Lung (tissue), 12 donors: Measurements from ENCODE around the gene ACTG1. TPM values are rescaled to one million over a fixed set of nuclear protein-coding genes. Genes with fewer than 3 reads are reported as not detected.
A peak's percentile ranks its signal among the peaks of the same experiment; 100 is the strongest.

Experiments used
- ATAC-seq: fragments of 200-7000 bp; cut with Tn5 transposase; one replicate; pipeline ENCODE4 v1.9.1; 2020; ENCODE audit warnings: moderate number of reproducible peaks; ENCODE audit not compliant: insufficient read depth, low FRiP score
- DNase-seq, 3 donors: peaks; one replicate each; pipeline ENCODE4 v3.0.0-alpha.2; 2013 to 2017
- H3K27ac ChIP-seq, 2 donors: one replicate each; pipeline ENCODE4 v1.5.1; 2013; ENCODE audit warnings: mild to moderate bottlenecking in 2 of 2, moderate library complexity in 2 of 2, control low read depth in 1 of 2, inconsistent platforms in 1 of 2, low read depth in 1 of 2, low read length in 1 of 2
- H3K27me3 ChIP-seq, 3 donors: one replicate each; pipeline ENCODE4 v1.5.1; 2013; ENCODE audit warnings: low read length in 2 of 3; ENCODE audit not compliant: control insufficient read depth in 3 of 3, insufficient read depth in 3 of 3
- H3K36me3 ChIP-seq, 4 donors: one replicate each; pipeline ENCODE4 v1.5.1; 2013; ENCODE audit warnings: low read length in 4 of 4, mild to moderate bottlenecking in 1 of 4, moderate library complexity in 1 of 4; ENCODE audit not compliant: control insufficient read depth in 4 of 4, insufficient read depth in 4 of 4
- H3K4me1 ChIP-seq, 5 donors: one replicate each; pipeline ENCODE4 v1.5.1; 2013; ENCODE audit warnings: low read length in 5 of 5, mild to moderate bottlenecking in 2 of 5, moderate library complexity in 1 of 5; ENCODE audit not compliant: control insufficient read depth in 5 of 5, insufficient read depth in 5 of 5
- H3K4me3 ChIP-seq: one replicate; pipeline ENCODE4 v1.5.1; 2013; ENCODE audit warnings: mild to moderate bottlenecking, control low read depth, moderate library complexity
- H3K9ac ChIP-seq, 2 donors: one replicate each; pipeline ENCODE4 v1.5.1; 2013; ENCODE audit warnings: low read length in 2 of 2, control low read depth in 1 of 2; ENCODE audit not compliant: insufficient read depth in 1 of 2
- H3K9me3 ChIP-seq, 4 donors: one replicate each; pipeline ENCODE4 v1.5.1; 2013; ENCODE audit warnings: low read length in 3 of 4, mild to moderate bottlenecking in 1 of 4, moderate library complexity in 1 of 4; ENCODE audit not compliant: control insufficient read depth in 4 of 4, insufficient read depth in 3 of 4
- CTCF ChIP-seq: IDR thresholded peaks from 2 replicates; pipeline ENCODE4 v1.5.1; 2012; ENCODE audit warnings: mild to moderate bottlenecking; ENCODE audit errors: control extremely low read depth, extremely low read depth
- WGBS, 2 donors: extraction: QIAGEN DNeasy Blood & Tissue Kit; methylation state at CpG; one replicate each; pipeline ENCODE4 v1.1.7; 2013; 5-methylcytosine and 5-hydroxymethylcytosine counted together
- polyA plus RNA-seq, 2 donors: library from polyadenylated mRNA; stranded (reverse); fragments of 200-250 nt; gene quantifications; one replicate each; pipeline ENCODE4 v1.2.1, GENCODE V29; 2013
- total RNA-seq, 2 donors: library from RNA; depleted of rRNA in 1 of 2; stranded (reverse); fragments of >200 nt in 1 of 2; gene quantifications; one replicate each; pipeline ENCODE4 v1.2.1, GENCODE V29; 2014 to 2021
- donor health status: control.
- donor health status: control.
- donor health status: Bipolar disorder and iron deficiency.
- donor health status: healthy.
- donor health status: DM: yes; HTN: yes; CAD: no.

The ACTG1 gene
- total and polyA plus RNA-seq, 4 donors = 1,461 to 4,301 (median 3,063) TPM

GRCh38 chr17:81516439-81516838, 3.8 kb upstream of the ACTG1 start:
- no peak for ATAC-seq
- WGBS, 2 donors = 77 to 85% methylated on average over 4 of the region's 4 CpGs
- H3K9me3 ChIP-seq = no peaks in the 10 kb centered on the region
- peaks cover 0 to 9% (median 5%) of the 10 kb centered on the region in 4 donors for H3K36me3 ChIP-seq
- H3K27ac ChIP-seq = peak overlapping the region; percentile 9 to 99
- H3K4me1 ChIP-seq = peaks cover 0 to 45% (median 22%) of the 10 kb centered on the region in 5 donors
- H3K4me3 ChIP-seq = peak overlapping the region; percentile 3
- DNase-seq = no peak
- TF ChIP-seq CTCF = no peak
- peaks cover 0 to 10% (median 4%) of the 10 kb centered on the region in 3 donors for H3K27me3 ChIP-seq
- H3K9ac ChIP-seq = no peak overlapping the region

- Histone ChIP-seq H3K4me3 (peak overlapping the region; percentile 73), H3K27ac (peak overlapping the region; percentile 99), H3K9ac (peak overlapping the region in 1 of 2 donors; percentile 37), H3K9me3 (peaks cover 0 to 4% (median 0%) of the 10 kb centered on the region in 4 donors), H3K36me3 (peaks cover 6 to 18% (median 13%) of the 10 kb centered on the region in 4 donors), H3K4me1 (peaks cover 0 to 45% (median 22%) of the 10 kb centered on the region in 5 donors), H3K27me3 (peaks cover 0 to 7% (median 4%) of the 10 kb centered on the region in 3 donors)
- DNase-seq (no peak), ATAC-seq (no peak)
- WGBS, 2 donors = 54 to 64% methylated on average over 19 of the region's 19 CpGs
- no peak for TF ChIP-seq CTCF
Measured at GRCh38 chr17:81515530-81516041, 3.0 kb upstream of the ACTG1 start.

GRCh38 chr17:81514739-81515529, 2.3 kb upstream of the ACTG1 start:
- peak overlapping the region; percentile 73 for H3K4me3 ChIP-seq
- H3K36me3 ChIP-seq = peaks cover 13 to 24% (median 20%) of the 10 kb centered on the region in 4 donors
- H3K27me3 ChIP-seq = peaks cover 0 to 3% (median 0%) of the 10 kb centered on the region in 3 donors
- peak overlapping the region; percentile 99 for H3K27ac ChIP-seq
- H3K9ac ChIP-seq = peak overlapping the region in 1 of 2 donors; percentile 37
- ATAC-seq (peak; percentile 47), DNase-seq (peak; percentile 79 to 89 (median 79))
- H3K9me3 ChIP-seq = peaks cover 0 to 5% (median 0%) of the 10 kb centered on the region in 4 donors
- peaks cover 0 to 44% (median 22%) of the 10 kb centered on the region in 5 donors for H3K4me1 ChIP-seq
- TF ChIP-seq CTCF = no peak
- WGBS, 2 donors = 1% methylated on average over 44 to 82 of the region's 82 CpGs
